GM18858 (cell line): ENCODE measurements around the gene ABCC9.

Source experiments
- ATAC-seq: cut with Tn5 transposase; IDR thresholded peaks from one replicate; pipeline ENCODE4 v1.9.1; 2021; ENCODE audit not compliant: unreplicated experiment

ABCC9 gene

GRCh38 chr12:21881965-21882364 is 59.3 kb downstream of the ABCC9 start:
- no peak for ATAC-seq

DNA sequence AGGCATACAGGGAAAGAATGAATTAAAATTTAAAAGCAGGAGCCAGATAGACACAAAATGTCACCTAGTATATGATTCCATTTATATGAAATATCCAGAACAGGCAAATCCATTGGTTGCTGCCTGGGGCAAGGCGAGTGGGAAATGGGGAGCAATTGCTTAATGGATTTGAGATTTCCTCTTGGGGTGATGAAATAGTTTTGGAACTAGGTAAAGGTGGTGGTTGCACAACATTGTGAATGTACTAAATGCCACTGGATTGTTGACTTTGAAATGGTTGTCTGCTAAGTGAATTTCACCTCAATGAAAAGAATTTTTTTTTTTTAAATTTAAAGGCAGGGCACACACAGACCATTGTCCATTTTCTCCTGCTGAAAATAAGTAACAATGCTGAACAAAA is 61.9 kb downstream of the ABCC9 start:
- ATAC-seq, result no peak

DNA sequence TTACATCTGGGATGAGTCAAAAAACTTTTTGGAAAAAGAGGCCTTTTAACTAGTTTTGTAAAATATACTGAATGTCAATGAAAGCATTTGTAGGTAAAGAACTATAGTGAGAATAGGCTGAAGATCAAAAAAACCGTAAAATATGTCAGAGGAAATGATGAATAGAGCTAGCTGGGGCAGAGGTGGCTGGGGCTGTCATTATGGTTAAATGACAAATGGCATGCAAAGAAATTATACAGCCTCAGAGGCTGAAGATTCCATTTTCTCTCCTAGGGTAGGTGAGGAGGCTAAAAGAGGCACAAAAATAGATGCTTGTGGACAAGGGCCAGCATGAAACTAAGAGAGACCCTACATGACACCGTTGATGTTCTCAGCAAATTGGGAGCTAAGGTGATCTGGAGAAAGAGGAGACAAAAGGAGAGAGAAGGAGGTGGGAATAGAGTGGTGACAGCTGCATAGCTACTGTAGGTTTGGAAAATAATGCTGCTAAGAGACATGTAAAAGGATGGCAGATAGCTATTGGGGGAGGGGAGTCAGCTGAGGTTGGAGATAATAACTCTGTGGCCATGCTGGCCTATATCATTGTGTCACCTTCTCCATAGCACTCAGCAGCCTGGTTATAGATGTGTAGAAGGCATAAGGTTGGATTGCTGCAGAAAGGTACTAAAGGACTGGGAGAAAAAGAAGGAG is 63.8 kb downstream of the ABCC9 start:
- ATAC-seq, result no peak

GRCh38 chr12:21865846-21866245 is 75.4 kb downstream of the ABCC9 start:
- ATAC-seq, result no peak

- no peak for ATAC-seq
These were observed 80.7 kb downstream of the ABCC9 start for GRCh38 chr12:21860534-21860933.

DNA sequence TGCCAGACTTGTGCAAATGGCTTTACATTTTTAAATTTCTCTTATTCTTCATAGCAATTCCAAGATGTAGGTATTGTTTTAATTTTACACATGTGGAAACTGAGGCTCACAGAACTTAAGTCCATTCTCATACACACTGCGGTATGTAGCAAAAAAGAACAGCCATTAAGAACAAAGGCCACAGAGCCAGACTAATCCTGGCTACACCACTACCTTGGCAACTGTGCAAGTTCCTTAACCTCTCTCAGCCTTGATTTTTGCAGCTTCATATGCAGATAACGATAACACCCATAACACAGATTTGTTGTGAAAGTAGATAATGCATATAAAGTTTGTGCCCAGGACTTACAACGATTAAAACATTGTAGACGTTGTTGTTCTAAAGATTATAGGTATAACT is 81.1 kb downstream of the ABCC9 start:
- ATAC-seq, result no peak

- no peak for ATAC-seq
These were observed 89.0 kb downstream of the ABCC9 start for GRCh38 chr12:21852251-21852650.

GRCh38 chr12:21851151-21851550 is 90.1 kb downstream of the ABCC9 start:
- ATAC-seq, result no peak

GRCh38 chr12:21850419-21850818 is 90.8 kb downstream of the ABCC9 start:
- no peak for ATAC-seq

DNA sequence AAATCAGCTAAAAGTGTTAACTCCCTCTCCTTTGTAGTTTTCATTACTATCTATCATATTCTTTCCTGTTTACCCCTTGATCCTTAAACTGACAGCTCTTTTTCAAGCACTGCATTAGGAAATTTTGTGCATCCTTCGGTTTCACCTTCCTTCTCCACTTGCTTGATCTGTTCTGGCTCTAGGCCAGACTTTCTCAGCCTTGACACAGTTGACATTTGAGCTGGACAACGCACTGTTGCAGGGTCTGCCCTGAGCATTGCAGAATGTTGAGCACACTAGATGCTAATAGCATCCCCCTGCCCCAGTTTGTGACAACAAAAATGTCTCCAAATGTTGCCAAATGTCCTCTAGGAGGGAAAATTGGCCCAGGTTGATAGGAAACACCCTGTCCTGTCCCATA is 91.3 kb downstream of the ABCC9 start:
- no peak for ATAC-seq

- no peak for ATAC-seq
These were observed 93.0 kb downstream of the ABCC9 start for GRCh38 chr12:21848192-21848591.

DNA sequence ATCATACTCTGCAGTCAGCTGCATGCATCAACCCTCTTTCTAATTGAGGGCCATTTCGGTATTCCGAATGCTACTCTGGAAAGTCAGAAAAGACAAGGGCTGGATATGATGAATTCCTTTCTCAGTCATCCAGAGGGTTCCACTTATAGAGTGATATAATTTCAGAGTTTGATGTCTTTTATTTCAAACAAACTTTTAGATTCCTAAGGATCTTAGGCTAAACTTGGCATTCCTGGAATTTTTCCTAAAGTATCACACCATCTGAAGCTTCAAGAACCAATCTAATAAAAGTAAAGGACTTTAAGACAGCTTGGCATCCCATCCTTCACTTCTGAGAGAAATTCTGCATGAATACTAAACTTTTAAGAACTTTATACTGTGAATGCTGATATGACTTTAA is 97.4 kb downstream of the ABCC9 start:
- ATAC-seq, result no peak

DNA sequence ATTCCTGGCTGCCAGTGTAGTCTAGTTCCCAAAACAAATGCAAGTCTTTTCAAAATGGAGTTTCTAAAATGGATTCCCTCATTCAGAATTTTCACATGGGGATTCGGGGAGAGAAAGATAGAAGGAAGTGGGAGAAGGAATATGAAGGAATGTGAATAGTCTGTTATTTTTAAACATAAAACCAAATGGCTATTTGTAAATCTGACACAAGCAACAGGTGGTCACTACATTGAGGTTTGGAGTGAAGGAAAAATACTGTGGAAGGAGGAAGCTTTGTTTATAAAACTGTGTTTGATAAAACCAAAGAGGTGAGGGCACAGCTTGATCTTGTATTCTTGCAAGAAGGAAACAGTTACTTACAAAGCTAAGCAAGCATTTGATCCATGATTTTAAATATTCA is 101.5 kb downstream of the ABCC9 start:
- no peak for ATAC-seq

- no peak for ATAC-seq
These were observed 103.4 kb downstream of the ABCC9 start for GRCh38 chr12:21837847-21838246.

GRCh38 chr12:21831791-21832344 is 109.4 kb downstream of the ABCC9 start:
- ATAC-seq, result no peak

DNA sequence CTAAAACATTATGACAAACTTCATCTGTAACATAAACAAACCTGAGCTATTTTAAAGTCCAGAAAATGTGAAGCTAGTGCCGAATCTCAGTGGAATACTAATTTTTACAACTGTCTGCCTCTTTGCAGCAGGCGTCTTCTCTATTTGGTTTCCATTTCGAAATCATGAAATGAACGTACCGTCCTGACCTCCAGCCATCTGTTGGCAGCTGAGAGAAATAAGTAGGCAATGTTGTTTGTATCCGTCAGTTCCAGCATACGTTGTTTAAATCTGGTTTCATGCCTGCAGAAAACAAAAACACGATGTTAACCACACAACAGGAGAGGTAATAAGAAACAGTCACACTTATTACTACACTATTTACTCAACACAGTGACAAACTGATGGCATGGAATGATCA is 112.4 kb downstream of the ABCC9 start:
- no peak for ATAC-seq

DNA sequence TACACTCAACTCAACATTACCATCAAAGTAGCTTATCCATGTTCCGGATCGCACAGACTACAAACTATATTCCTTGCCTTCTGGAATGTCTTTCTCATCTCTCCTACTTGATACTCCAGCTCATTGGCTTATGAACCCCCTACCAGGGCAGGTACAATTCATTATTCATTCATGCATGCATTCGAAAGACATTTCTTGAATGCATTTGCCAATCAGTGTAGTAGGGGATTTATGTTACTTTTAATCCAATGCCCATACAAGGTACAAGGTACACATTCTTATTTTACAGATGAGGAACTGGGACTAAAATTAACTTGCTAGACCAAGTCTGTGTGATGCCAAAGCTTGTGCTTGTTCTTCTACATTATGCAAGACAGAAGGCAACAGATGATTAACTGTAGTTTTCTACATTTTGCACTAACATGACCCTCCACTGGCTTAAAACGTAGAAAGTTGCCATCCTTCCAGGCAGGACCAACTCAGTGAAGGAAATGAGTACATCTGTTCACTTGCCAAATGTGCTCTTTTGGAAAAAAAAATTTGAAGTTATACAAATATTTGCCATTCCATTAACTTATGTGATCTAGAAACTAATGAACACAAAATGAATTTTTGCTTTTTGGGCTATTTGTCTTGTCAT is 113.0 kb downstream of the ABCC9 start:
- ATAC-seq, result no peak

GRCh38 chr12:21827083-21827482 is 114.1 kb downstream of the ABCC9 start:
- ATAC-seq, result no peak

GRCh38 chr12:21826618-21826910 is 114.7 kb downstream of the ABCC9 start:
- ATAC-seq, result no peak

- ATAC-seq, result no peak
These were observed 115.2 kb downstream of the ABCC9 start for GRCh38 chr12:21825886-21826617.

GRCh38 chr12:21823581-21823980 is 117.6 kb downstream of the ABCC9 start:
- ATAC-seq, result no peak

DNA sequence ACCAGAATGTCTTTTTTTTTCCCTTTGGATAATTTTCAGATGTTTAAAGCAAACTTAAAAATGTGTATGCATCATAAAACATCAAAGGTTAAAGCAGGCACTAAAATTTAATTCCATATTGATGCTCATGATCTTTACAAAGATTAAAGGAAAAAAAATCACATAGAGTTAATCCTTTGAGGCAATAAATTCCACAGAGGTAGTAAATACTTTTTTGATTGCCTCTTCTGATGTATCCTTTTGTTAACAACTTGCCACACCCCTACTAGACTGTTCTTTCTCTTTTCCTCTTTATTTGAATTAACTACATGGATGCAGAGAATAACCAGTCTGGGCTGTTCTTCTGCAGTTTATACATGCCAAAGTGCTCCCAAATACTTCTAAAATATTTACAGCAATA is 121.5 kb downstream of the ABCC9 start:
- ATAC-seq, result no peak
